NCI-H748 (cell line): ENCODE measurements around the gene MGAT5.

Experiments used
- DNase-seq: peaks from one replicate; lab custom pipeline; 2025; ENCODE audit not compliant: unreplicated experiment; lab: John Stamatoyannopoulos, UW

The MGAT5 gene

GRCh38 chr2:134253117-134253704, 661 bp upstream of the MGAT5 start:
- DNase-seq, result peak; percentile 28

GRCh38 chr2:134254824-134255223, 952 bp downstream of the MGAT5 start:
- DNase-seq, result no peak

GRCh38 chr2:134256956-134257355, 3.1 kb downstream of the MGAT5 start:
- no peak for DNase-seq

- DNase-seq, result no peak
Observed at GRCh38 chr2:134257509-134257908, 3.6 kb downstream of the MGAT5 start.

GRCh38 chr2:134257965-134258683, 4.3 kb downstream of the MGAT5 start:
- DNase-seq, result no peak

GRCh38 chr2:134258684-134259388, 5.0 kb downstream of the MGAT5 start:
- DNase-seq, result no peak

GRCh38 chr2:134259571-134259970, 5.7 kb downstream of the MGAT5 start:
- DNase-seq, result no peak

- no peak for DNase-seq
Observed at GRCh38 chr2:134259994-134260393, 6.1 kb downstream of the MGAT5 start.

GRCh38 chr2:134260713-134261112, 6.8 kb downstream of the MGAT5 start:
- DNase-seq, result no peak

- DNase-seq, result no peak
Observed at GRCh38 chr2:134261398-134262131, 7.7 kb downstream of the MGAT5 start.

GRCh38 chr2:134262684-134263083, 8.8 kb downstream of the MGAT5 start:
- no peak for DNase-seq

- no peak for DNase-seq
Observed at GRCh38 chr2:134268265-134268664, 14.4 kb downstream of the MGAT5 start.

GRCh38 chr2:134269230-134269629, 15.4 kb downstream of the MGAT5 start:
- no peak for DNase-seq

- DNase-seq, result no peak
Observed at GRCh38 chr2:134269972-134270735, 16.3 kb downstream of the MGAT5 start.

GRCh38 chr2:134271758-134272157, 17.9 kb downstream of the MGAT5 start:
- no peak for DNase-seq

GRCh38 chr2:134272806-134273205, 18.9 kb downstream of the MGAT5 start:
- no peak for DNase-seq

- no peak for DNase-seq
Observed at GRCh38 chr2:134273256-134273983, 19.5 kb downstream of the MGAT5 start.

- DNase-seq, result no peak
Observed at GRCh38 chr2:134274121-134274520, 20.2 kb downstream of the MGAT5 start.

GRCh38 chr2:134275058-134275862, 21.4 kb downstream of the MGAT5 start:
- DNase-seq, result no peak
